SK-N-MC (cell line): ENCODE measurements around the gene PRMT7.

ENCODE experiments used
- EZH2 ChIP-seq: fragments of 200-600 bp; sonication (generic); IDR thresholded peaks from one replicate; pipeline ENCODE4 v1.6.1; 2017; ENCODE audit warnings: antibody characterized with exemption
- POLR2AphosphoS5 ChIP-seq: IDR thresholded peaks from 2 replicates; pipeline ENCODE4 v1.6.1; 2012; ENCODE audit warnings: mild to moderate bottlenecking, low read depth, low read length, borderline replicate concordance

- TF ChIP-seq POLR2AphosphoS5 (no peak), EZH2 (no peak)
Observed at GRCh38 chr16:68389750-68390371, 79.0 kb downstream of the PRMT7 start.
